Uterus (tissue), 4 donors: ENCODE data around the gene NOC3L. TPM values are rescaled to one million over a fixed set of nuclear protein-coding genes. Genes with fewer than 3 reads are reported as not detected.

Source experiments
- DNase-seq, 2 donors: peaks; one replicate each; pipeline ENCODE4 v3.0.0-alpha.2; 2019 to 2020
- H3K27ac ChIP-seq, 2 donors: fragments of 200-600 bp; sonication (generic); 1 replicate in 1 of 2; 2 replicates in 1 of 2; pipeline ENCODE4 v1.5.1; 2016 to 2018
- H3K27me3 ChIP-seq, 2 donors: fragments of 200-600 bp; sonication (generic); one replicate each; pipeline ENCODE4 v1.5.1; 2018 to 2019; ENCODE audit warnings: control low read depth in 1 of 2
- H3K36me3 ChIP-seq, 2 donors: fragments of 200-600 bp; sonication (generic); one replicate each; pipeline ENCODE4 v1.5.1; 2019; ENCODE audit warnings: control low read depth in 1 of 2
- H3K4me1 ChIP-seq, 2 donors: fragments of 200-600 bp; sonication (generic); one replicate each; pipeline ENCODE4 v1.5.1; 2018 to 2019; ENCODE audit warnings: control low read depth in 1 of 2
- H3K4me3 ChIP-seq, 2 donors: fragments of 200-600 bp; sonication (generic); 1 replicate in 1 of 2; 2 replicates in 1 of 2; pipeline ENCODE4 v1.5.1; 2018 to 2019; ENCODE audit warnings: mild to moderate bottlenecking in 1 of 2
- H3K9me3 ChIP-seq, 2 donors: fragments of 200-600 bp; sonication (generic); one replicate each; pipeline ENCODE4 v1.5.1; 2019; ENCODE audit warnings: control low read depth in 1 of 2
- CTCF ChIP-seq, 4 experiments: fragments of 200-600 bp in 2 of 4; fragments of 450-650 bp in 2 of 4; sonication (generic) in 2 of 4; IDR thresholded peaks; one replicate each; pipeline ENCODE4 v1.5.1; 2016 to 2019; ENCODE audit warnings: antibody characterized with exemption in 4 of 4, mild to moderate bottlenecking in 2 of 4, moderate library complexity in 1 of 4
- POLR2A ChIP-seq, 2 donors: fragments of 450-650 bp; IDR thresholded peaks; one replicate each; pipeline ENCODE4 v1.6.1; 2016; ENCODE audit warnings: antibody characterized with exemption in 2 of 2, mild to moderate bottlenecking in 1 of 2, moderate library complexity in 1 of 2
- intact Hi-C: fragments of 100-400 bp; cut with DNase I; formaldehyde crosslinking; loops from one replicate; pipeline ENCODE4 v1.15.1; 2023; ENCODE audit warnings: low total_unique reads
- total RNA-seq, 4 donors: library from RNA; depleted of rRNA in 3 of 4; stranded (reverse); fragments of >200 nt in 3 of 4; gene quantifications; one replicate each; pipeline versions ENCODE4 v1.1.0 to v1.2.4, GENCODE V29; 2014 to 2023
- donor health status: DM: yes; HTN: yes; CAD: no.

The NOC3L gene
- total RNA-seq, 4 donors from 2014 or later = 6.2 to 48.7 (median 16.7) TPM

DNA sequence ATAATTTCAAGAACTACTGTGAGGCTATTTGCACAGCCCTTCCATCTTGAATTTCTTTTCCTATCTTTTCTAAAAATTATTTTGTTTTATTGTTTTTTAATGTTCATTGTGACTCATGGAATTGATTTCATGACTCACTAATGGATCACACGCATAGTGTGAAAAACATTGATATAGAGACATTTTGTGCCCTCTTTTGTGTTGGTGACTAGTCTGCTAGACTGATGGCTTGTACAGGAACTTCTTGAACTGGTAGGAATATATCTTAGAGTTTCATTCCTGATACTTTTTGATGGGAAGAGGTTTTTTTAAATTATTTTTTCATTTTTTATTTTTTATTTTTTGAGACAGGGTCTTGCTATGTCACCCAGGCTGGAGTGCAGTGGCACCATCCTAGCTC lies 12.6 kb upstream of the NOC3L start:
- TF ChIP-seq CTCF (IDR thresholded peaks at IDR 0.05) (no peak), POLR2A (IDR thresholded peaks at IDR 0.05) (no peak)
- H3K27me3 ChIP-seq = no peaks in the 10 kb centered on the region
- H3K4me3 ChIP-seq = no peak overlapping the region
- H3K27ac ChIP-seq = no peak overlapping the region
- H3K9me3 ChIP-seq = no peaks in the 10 kb centered on the region
- intact Hi-C loops = no loop called here
- DNase-seq = no peak
- H3K4me1 ChIP-seq = no peaks in the 10 kb centered on the region
- H3K36me3 ChIP-seq = no peaks in the 10 kb centered on the region

GRCh38 chr10:94370501-94370900 lies 7.8 kb upstream of the NOC3L start:
- H3K36me3 ChIP-seq = no peaks in the 10 kb centered on the region
- no peak overlapping the region for H3K4me3 ChIP-seq
- no peak overlapping the region for H3K27ac ChIP-seq
- intact Hi-C loops = no loop called here
- no peak for DNase-seq
- no peaks in the 10 kb centered on the region for H3K9me3 ChIP-seq
- no peaks in the 10 kb centered on the region for H3K4me1 ChIP-seq
- TF ChIP-seq POLR2A (IDR thresholded peaks at IDR 0.05) (no peak), CTCF (IDR thresholded peaks at IDR 0.05) (no peak)
- H3K27me3 ChIP-seq = no peaks in the 10 kb centered on the region

DNA sequence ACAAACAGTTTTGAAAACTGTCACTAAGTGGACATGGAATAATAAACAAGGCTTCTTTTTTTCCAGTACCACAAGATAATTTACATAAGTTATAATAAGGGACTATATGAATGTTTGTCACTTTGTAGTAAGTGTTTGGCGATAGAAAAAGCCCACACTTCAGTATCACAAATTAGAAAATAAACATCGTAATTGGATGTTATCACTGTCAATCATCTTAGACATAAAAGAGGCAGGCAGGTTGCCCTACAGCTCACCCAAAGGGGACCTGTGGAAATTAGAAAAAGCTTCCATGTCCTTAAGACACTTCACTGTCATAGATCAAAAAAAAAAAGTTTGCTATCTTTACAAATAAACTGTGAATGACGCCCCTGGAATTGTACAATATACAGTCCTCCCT lies 3.6 kb upstream of the NOC3L start:
- intact Hi-C loops = no loop called here

DNA sequence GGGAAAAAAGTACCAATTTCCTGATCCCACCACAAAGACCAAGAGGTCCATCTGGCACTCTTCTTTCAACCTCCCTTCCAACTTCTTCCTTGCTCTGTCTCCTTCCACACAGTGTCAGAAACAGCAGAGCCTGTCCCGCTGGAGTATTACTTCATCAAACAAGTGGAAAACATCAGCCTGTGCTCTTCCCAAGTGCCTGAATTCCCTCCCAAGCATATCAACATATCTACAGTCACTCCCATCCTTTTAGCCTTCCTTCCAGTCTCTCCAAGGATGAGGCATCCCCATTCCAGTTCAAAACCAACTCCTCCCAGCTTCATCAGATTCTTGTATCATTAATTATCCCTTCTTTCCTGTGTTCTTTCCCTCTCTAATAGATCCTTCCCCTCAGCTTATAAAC lies 1.7 kb upstream of the NOC3L start:
- intact Hi-C loops = no loop called here
- no peak for TF ChIP-seq CTCF (IDR thresholded peaks at IDR 0.05)
- H3K27me3 ChIP-seq = no peaks in the 10 kb centered on the region
- H3K4me1 ChIP-seq = peaks cover 0 to 13% of the 10 kb centered on the region in 2 donors
- no peak for DNase-seq
- no peak overlapping the region for H3K27ac ChIP-seq
- no peaks in the 10 kb centered on the region for H3K9me3 ChIP-seq
- no peak overlapping the region for H3K4me3 ChIP-seq
- no peaks in the 10 kb centered on the region for H3K36me3 ChIP-seq

More for the DNA sequence above, 3.6 kb upstream of the NOC3L start:
- Histone ChIP-seq H3K27me3 (no peaks in the 10 kb centered on the region), H3K36me3 (no peaks in the 10 kb centered on the region), H3K4me3 (no peak overlapping the region), H3K4me1 (peaks cover 0 to 9% of the 10 kb centered on the region in 2 donors), H3K27ac (no peak overlapping the region), H3K9me3 (no peaks in the 10 kb centered on the region)
- TF ChIP-seq CTCF (IDR thresholded peaks at IDR 0.05) = no peak
- no peak for DNase-seq

DNA sequence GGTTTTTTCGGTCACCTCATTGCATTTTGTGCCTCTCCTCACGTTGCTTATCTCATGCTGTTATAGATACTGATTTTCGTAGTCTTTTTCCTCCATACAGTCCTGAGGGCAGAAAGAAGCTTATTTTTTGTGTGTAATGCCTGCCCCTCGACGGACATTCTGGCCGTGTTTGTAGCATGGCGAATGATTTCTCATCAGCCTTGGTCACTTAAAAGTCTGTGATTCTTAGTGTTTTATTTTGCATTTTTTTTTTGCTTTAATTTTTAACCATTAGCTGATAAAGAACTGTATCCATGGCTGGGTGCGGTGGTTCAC lies 469 bp upstream of the NOC3L start:
- Histone ChIP-seq H3K27me3 (no peaks in the 10 kb centered on the region), H3K27ac (peak overlapping the region; percentile 68 to 72), H3K4me1 (peaks cover 0 to 13% of the 10 kb centered on the region in 2 donors), H3K9me3 (no peaks in the 10 kb centered on the region), H3K36me3 (no peaks in the 10 kb centered on the region), H3K4me3 (peak overlapping the region; percentile 56 to 75)
- no peak for DNase-seq
- TF ChIP-seq POLR2A (IDR thresholded peaks at IDR 0.05) (no peak), CTCF (IDR thresholded peaks at IDR 0.05) (no peak)
- intact Hi-C loops = no loop called here
